ENCODE data around the gene CCDC187. TPM values are rescaled to one million over a fixed set of nuclear protein-coding genes. Genes with fewer than 3 reads are reported as not detected.

Gene CCDC187
- total and polyA plus RNA-seq, 2 of the 13 experiments (the other 11 are each of a cell fraction or from before 2014, with no cell fraction given) = 0.03 to 0.13 TPM

GRCh38 chr9:136321561-136321960, 17.7 kb upstream of the CCDC187 start:
- 66% methylated on average over 14 of the region's 19 CpGs for WGBS (ENCODE audit: low lambda C conversion rate)
- ChIA-PET POLR2A (no interaction called here), CTCF (ENCODE audit: low intra/inter-chr PET ratio, low total read pairs) (no interaction called here)
- no peaks in the 10 kb centered on the region for H3K9me3 ChIP-seq (ENCODE audit: low read length)
- no peak overlapping the region for H3K9ac ChIP-seq (ENCODE audit: insufficient read depth, low read depth, low read length)
- H3K27me3 ChIP-seq (ENCODE audit: control insufficient read depth in 1 of 2, insufficient read depth in 2 of 2, low read length in 2 of 2) = peaks cover 16 to 52% of the 10 kb centered on the region in 2 experiments
- in situ Hi-C loops (cut with HindIII; ENCODE audit: extremely low pct_ligation_motif_present, low pct_unique_long_range_greater_than_20kb) = no loop called here
- no peak overlapping the region for H3K4me3 ChIP-seq (replicated peaks in 1 of 3; ENCODE audit: insufficient read depth in 1 of 3, low read depth in 2 of 3, low read length in 3 of 3)
- H3K36me3 ChIP-seq (replicated peaks in 1 of 2; ENCODE audit: control insufficient read depth in 1 of 2, insufficient read depth in 2 of 2, low read length in 2 of 2) = no peaks in the 10 kb centered on the region
- ATAC-seq (no peak), FAIRE-seq (no peak), DNase-seq (ENCODE audit: low spot score) (no peak)
- H4K20me1 ChIP-seq (ENCODE audit: insufficient read depth, low read length) = no peaks in the 10 kb centered on the region
- H3K4me1 ChIP-seq (ENCODE audit: insufficient read depth, low read length) = peaks cover 21% of the 10 kb centered on the region
- no TSS peak for BruUV-seq (replicated peaks)
- TF ChIP-seq ZSCAN31 (CRISPR knock-in tag; IDR thresholded peaks at IDR 0.05; ENCODE audit: low read depth) (no peak), GPN1 (CRISPR knock-in tag; IDR thresholded peaks at IDR 0.05; ENCODE audit: borderline replicate concordance) (no peak), SP5 (CRISPR knock-in tag; IDR thresholded peaks at IDR 0.05; ENCODE audit: borderline replicate concordance, low read depth) (no peak), HNRNPH1 (optimal IDR thresholded peaks at IDR 0.05; ENCODE audit: low read depth, low read length) (no peak), FOXA3 (CRISPR knock-in tag; IDR thresholded peaks at IDR 0.05) (no peak), SP1 (IDR thresholded peaks at IDR 0.05) (no peak), SP1 (CRISPR knock-in tag; IDR thresholded peaks at IDR 0.05) (no peak), GZF1 (CRISPR knock-in tag; IDR thresholded peaks at IDR 0.05) (no peak), MNT (IDR thresholded peaks at IDR 0.05) (no peak), PAF1 (CRISPR knock-in tag; IDR thresholded peaks at IDR 0.05) (no peak)
- TF ChIP-seq, protein P1, sequence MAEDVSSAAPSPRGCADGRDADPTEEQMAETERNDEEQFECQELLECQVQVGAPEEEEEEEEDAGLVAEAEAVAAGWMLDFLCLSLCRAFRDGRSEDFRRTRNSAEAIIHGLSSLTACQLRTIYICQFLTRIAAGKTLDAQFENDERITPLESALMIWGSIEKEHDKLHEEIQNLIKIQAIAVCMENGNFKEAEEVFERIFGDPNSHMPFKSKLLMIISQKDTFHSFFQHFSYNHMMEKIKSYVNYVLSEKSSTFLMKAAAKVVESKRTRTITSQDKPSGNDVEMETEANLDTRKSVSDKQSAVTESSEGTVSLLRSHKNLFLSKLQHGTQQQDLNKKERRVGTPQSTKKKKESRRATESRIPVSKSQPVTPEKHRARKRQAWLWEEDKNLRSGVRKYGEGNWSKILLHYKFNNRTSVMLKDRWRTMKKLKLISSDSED (CRISPR knock-in tag; IDR thresholded peaks at IDR 0.05) = no peak
- TF ChIP-seq, protein P2, sequence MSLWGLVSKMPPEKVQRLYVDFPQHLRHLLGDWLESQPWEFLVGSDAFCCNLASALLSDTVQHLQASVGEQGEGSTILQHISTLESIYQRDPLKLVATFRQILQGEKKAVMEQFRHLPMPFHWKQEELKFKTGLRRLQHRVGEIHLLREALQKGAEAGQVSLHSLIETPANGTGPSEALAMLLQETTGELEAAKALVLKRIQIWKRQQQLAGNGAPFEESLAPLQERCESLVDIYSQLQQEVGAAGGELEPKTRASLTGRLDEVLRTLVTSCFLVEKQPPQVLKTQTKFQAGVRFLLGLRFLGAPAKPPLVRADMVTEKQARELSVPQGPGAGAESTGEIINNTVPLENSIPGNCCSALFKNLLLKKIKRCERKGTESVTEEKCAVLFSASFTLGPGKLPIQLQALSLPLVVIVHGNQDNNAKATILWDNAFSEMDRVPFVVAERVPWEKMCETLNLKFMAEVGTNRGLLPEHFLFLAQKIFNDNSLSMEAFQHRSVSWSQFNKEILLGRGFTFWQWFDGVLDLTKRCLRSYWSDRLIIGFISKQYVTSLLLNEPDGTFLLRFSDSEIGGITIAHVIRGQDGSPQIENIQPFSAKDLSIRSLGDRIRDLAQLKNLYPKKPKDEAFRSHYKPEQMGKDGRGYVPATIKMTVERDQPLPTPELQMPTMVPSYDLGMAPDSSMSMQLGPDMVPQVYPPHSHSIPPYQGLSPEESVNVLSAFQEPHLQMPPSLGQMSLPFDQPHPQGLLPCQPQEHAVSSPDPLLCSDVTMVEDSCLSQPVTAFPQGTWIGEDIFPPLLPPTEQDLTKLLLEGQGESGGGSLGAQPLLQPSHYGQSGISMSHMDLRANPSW (CRISPR knock-in tag; IDR thresholded peaks at IDR 0.05; ENCODE audit: borderline replicate concordance) = no peak
- TF ChIP-seq, protein P3, sequence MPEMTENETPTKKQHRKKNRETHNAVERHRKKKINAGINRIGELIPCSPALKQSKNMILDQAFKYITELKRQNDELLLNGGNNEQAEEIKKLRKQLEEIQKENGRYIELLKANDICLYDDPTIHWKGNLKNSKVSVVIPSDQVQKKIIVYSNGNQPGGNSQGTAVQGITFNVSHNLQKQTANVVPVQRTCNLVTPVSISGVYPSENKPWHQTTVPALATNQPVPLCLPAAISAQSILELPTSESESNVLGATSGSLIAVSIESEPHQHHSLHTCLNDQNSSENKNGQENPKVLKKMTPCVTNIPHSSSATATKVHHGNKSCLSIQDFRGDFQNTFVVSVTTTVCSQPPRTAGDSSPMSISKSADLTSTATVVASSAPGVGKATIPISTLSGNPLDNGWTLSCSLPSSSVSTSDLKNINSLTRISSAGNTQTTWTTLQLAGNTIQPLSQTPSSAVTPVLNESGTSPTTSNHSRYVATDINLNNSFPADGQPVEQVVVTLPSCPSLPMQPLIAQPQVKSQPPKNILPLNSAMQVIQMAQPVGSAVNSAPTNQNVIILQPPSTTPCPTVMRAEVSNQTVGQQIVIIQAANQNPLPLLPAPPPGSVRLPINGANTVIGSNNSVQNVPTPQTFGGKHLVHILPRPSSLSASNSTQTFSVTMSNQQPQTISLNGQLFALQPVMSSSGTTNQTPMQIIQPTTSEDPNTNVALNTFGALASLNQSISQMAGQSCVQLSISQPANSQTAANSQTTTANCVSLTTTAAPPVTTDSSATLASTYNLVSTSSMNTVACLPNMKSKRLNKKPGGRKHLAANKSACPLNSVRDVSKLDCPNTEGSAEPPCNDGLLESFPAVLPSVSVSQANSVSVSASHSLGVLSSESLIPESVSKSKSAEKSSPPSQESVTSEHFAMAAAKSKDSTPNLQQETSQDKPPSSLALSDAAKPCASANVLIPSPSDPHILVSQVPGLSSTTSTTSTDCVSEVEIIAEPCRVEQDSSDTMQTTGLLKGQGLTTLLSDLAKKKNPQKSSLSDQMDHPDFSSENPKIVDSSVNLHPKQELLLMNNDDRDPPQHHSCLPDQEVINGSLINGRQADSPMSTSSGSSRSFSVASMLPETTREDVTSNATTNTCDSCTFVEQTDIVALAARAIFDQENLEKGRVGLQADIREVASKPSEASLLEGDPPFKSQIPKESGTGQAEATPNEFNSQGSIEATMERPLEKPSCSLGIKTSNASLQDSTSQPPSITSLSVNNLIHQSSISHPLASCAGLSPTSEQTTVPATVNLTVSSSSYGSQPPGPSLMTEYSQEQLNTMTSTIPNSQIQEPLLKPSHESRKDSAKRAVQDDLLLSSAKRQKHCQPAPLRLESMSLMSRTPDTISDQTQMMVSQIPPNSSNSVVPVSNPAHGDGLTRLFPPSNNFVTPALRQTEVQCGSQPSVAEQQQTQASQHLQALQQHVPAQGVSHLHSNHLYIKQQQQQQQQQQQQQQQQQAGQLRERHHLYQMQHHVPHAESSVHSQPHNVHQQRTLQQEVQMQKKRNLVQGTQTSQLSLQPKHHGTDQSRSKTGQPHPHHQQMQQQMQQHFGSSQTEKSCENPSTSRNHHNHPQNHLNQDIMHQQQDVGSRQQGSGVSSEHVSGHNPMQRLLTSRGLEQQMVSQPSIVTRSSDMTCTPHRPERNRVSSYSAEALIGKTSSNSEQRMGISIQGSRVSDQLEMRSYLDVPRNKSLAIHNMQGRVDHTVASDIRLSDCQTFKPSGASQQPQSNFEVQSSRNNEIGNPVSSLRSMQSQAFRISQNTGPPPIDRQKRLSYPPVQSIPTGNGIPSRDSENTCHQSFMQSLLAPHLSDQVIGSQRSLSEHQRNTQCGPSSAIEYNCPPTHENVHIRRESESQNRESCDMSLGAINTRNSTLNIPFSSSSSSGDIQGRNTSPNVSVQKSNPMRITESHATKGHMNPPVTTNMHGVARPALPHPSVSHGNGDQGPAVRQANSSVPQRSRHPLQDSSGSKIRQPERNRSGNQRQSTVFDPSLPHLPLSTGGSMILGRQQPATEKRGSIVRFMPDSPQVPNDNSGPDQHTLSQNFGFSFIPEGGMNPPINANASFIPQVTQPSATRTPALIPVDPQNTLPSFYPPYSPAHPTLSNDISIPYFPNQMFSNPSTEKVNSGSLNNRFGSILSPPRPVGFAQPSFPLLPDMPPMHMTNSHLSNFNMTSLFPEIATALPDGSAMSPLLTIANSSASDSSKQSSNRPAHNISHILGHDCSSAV (CRISPR knock-in tag; IDR thresholded peaks at IDR 0.05; ENCODE audit: borderline replicate concordance) = no peak
- no peaks in the 10 kb centered on the region for H3K79me2 ChIP-seq (ENCODE audit: insufficient read depth, low read length)
- H3K27ac ChIP-seq (ENCODE audit: extremely low read length, insufficient read depth, low read length) = no peak overlapping the region
- H2AFZ ChIP-seq (ENCODE audit: low read length) = no peak overlapping the region
- no peak overlapping the region for H3K4me2 ChIP-seq (ENCODE audit: low read depth, low read length)
- intact Hi-C loops (cut with micrococcal nuclease; ENCODE audit: unreplicated experiment) = no loop called here
